HCT116 (cell line): ENCODE data around the gene KRTAP12-1. TPM values are rescaled to one million over a fixed set of nuclear protein-coding genes. Genes with fewer than 3 reads are reported as not detected.

ENCODE experiments used
- ATAC-seq: fragments of 200-7000 bp; cut with Tn5 transposase; 2 replicates; pipeline ENCODE4 v1.9.1; 2020; ENCODE audit warnings: mild to moderate bottlenecking, moderate library complexity
- BruUV-seq: library from RNA; stranded (reverse); fragments of 400-500 nt; replicated peaks from 2 replicates; lab custom pipeline; 2021; lab: Mats Ljungman, UMichigan
- CTCF ChIA-PET: fragments of 300-600 bp; sonication (Branson Sonifier 250); formaldehyde crosslinking; loops from one replicate; lab custom pipeline; 2021; ENCODE audit warnings: antibody characterized with exemption; lab: Charles Lee
- POLR2A ChIA-PET: fragments of 300-600, 350-600 bp; sonication (Branson Sonifier 250); formaldehyde crosslinking; loops from one replicate; lab custom pipeline; 2021; ENCODE audit warnings: antibody characterized with exemption; lab: Charles Lee
- RAD21 ChIA-PET, 2 experiments: fragments of 300-600 bp; sonication (Branson Sonifier 250); formaldehyde crosslinking; loops; one replicate each; lab custom pipeline; 2023; ENCODE audit warnings: low total read pairs in 2 of 2; ENCODE audit not compliant: uncharacterized antibody in 2 of 2, unreplicated experiment in 2 of 2, low non-redundant PET in 1 of 2; lab: Charles Lee
- DNase-seq: peaks from one replicate; pipeline ENCODE4 v3.0.0-alpha.2; 2010; ENCODE audit warnings: low read depth, low spot score
- H2AFZ ChIP-seq: fragments of 200-600 bp; shearing (Covaris generic), sonication (generic); 2 replicates; pipeline ENCODE4 v1.6.1; 2017; ENCODE audit warnings: low read depth, mixed run types, mixed read lengths, antibody characterized with exemption, low read length; ENCODE audit not compliant: poor library complexity, severe bottlenecking
- H3K27ac ChIP-seq: 2 replicates; pipeline ENCODE4 v1.5.1; 2012; ENCODE audit warnings: low read depth, low read length
- H3K27me3 ChIP-seq: fragments of 200-600 bp; sonication (generic); 2 replicates; pipeline ENCODE4 v1.6.1; 2016; ENCODE audit warnings: mixed run types, low read length, mixed read lengths; ENCODE audit not compliant: insufficient read depth
- H3K36me3 ChIP-seq, 2 experiments: fragments of 200-500 bp in 1 of 2; fragments of 200-600 bp in 1 of 2; sonication (Bioruptor generic) in 1 of 2; sonication (generic) in 1 of 2; 2 replicates each; pipeline versions ENCODE4 v1.5.1 to v1.6.1; 2014 to 2016; ENCODE audit warnings: low read length in 2 of 2, inconsistent platforms in 1 of 2, mixed read lengths in 1 of 2, mixed run types in 1 of 2; ENCODE audit not compliant: insufficient read depth in 2 of 2, control insufficient read depth in 1 of 2
- H3K4me1 ChIP-seq, 2 experiments: fragments of 200-600 bp in 1 of 2; sonication (generic) in 1 of 2; 2 replicates each; pipeline versions ENCODE4 v1.5.1 to v1.6.1; 2012 to 2017; ENCODE audit warnings: low read length in 2 of 2, inconsistent platforms in 1 of 2, mild to moderate bottlenecking in 1 of 2, mixed read lengths in 1 of 2, mixed run types in 1 of 2, moderate library complexity in 1 of 2; ENCODE audit not compliant: insufficient read depth in 2 of 2, control insufficient read depth in 1 of 2
- H3K4me2 ChIP-seq: fragments of 200-600 bp; sonication (generic); 2 replicates; pipeline ENCODE4 v1.6.1; 2017; ENCODE audit warnings: mixed run types, low read length, mixed read lengths
- H3K4me3 ChIP-seq, 2 experiments: fragments of 200-600 bp in 1 of 2; sonication (generic) in 1 of 2; replicated peaks in 1 of 2; 2 replicates each; pipeline ENCODE4 v1.5.1; 2011 to 2016; ENCODE audit warnings: low read length in 2 of 2, control low read depth in 1 of 2, low read depth in 1 of 2, mild to moderate bottlenecking in 1 of 2, mixed read lengths in 1 of 2, mixed run types in 1 of 2
- H3K79me2 ChIP-seq: fragments of 200-600 bp; sonication (generic); 2 replicates; pipeline ENCODE4 v1.6.1; 2017; ENCODE audit warnings: mild to moderate bottlenecking, mixed run types, low read length, moderate library complexity, mixed read lengths; ENCODE audit not compliant: insufficient read depth
- H3K9ac ChIP-seq: fragments of 200-600 bp; sonication (generic); 2 replicates; pipeline ENCODE4 v1.6.1; 2016; ENCODE audit warnings: low read length, mixed read lengths
- H3K9me2 ChIP-seq: fragments of 200-600 bp; sonication (generic), shearing (Covaris generic); 2 replicates; pipeline ENCODE4 v1.6.1; 2017; ENCODE audit warnings: mixed run types, mild to moderate bottlenecking, moderate library complexity; ENCODE audit not compliant: insufficient read depth
- H3K9me3 ChIP-seq, 2 experiments: fragments of 200-500 bp in 1 of 2; fragments of 200-600 bp in 1 of 2; sonication (Bioruptor generic) in 1 of 2; sonication (generic) in 1 of 2; 2 replicates each; pipeline ENCODE4 v1.6.1; 2014 to 2017; ENCODE audit warnings: low read length in 2 of 2, mixed read lengths in 2 of 2, inconsistent platforms in 1 of 2, low read depth in 1 of 2, mild to moderate bottlenecking in 1 of 2, mixed run types in 1 of 2, moderate library complexity in 1 of 2; ENCODE audit not compliant: control insufficient read depth in 1 of 2, insufficient read depth in 1 of 2
- H4K20me1 ChIP-seq: fragments of 200-600 bp; sonication (generic), shearing (Covaris generic); 2 replicates; pipeline ENCODE4 v1.6.1; 2017; ENCODE audit warnings: mixed run types, mild to moderate bottlenecking, moderate library complexity; ENCODE audit not compliant: insufficient read depth
- ELF1 ChIP-seq: IDR thresholded peaks from 2 replicates; pipeline ENCODE4 v1.6.1; 2012; ENCODE audit warnings: low read depth, borderline replicate concordance
- EZH2phosphoT487 ChIP-seq: fragments of 200-600 bp; IDR thresholded peaks from 2 replicates; pipeline ENCODE4 v1.6.1; 2018; ENCODE audit warnings: antibody characterized with exemption, borderline replicate concordance
- POLR2AphosphoS5 ChIP-seq: IDR thresholded peaks from 2 replicates; pipeline ENCODE4 v1.6.1; 2011; ENCODE audit warnings: mild to moderate bottlenecking, low read depth, low read length, moderate library complexity
- TCF7L2 ChIP-seq: IDR thresholded peaks from 2 replicates; pipeline ENCODE4 v1.7.0; 2011; ENCODE audit warnings: borderline replicate concordance, inconsistent platforms; ENCODE audit not compliant: insufficient read depth, insufficient read length; ENCODE audit errors: extremely low read depth
- YY1 ChIP-seq: IDR thresholded peaks from 2 replicates; pipeline ENCODE4 v1.6.1; 2011; ENCODE audit warnings: low read length, low read depth, moderate library complexity, mild to moderate bottlenecking; ENCODE audit not compliant: insufficient replicate concordance; ENCODE audit errors: extremely low read depth
- ZFX ChIP-seq: fragments of 450-650 bp; IDR thresholded peaks from 2 replicates; pipeline ENCODE4 v1.6.1; 2017
- intact Hi-C: fragments of 100-400 bp; cut with micrococcal nuclease; formaldehyde crosslinking; loops from 2 replicates; pipeline ENCODE4 v1.10.0; 2022
- total RNA-seq: library from RNA; stranded (reverse); gene quantifications from one replicate; pipeline ENCODE4 v1.2.1, GENCODE V29; 2021; ENCODE audit not compliant: unreplicated experiment
- TF ChIP-seq, protein P1 (sequence below): IDR thresholded peaks from 2 replicates; pipeline ENCODE4 v1.6.1; 2012
- TF ChIP-seq, protein P2 (sequence below): IDR thresholded peaks from 2 replicates; pipeline ENCODE4 v1.6.1; 2011; ENCODE audit warnings: mild to moderate bottlenecking, low read length, moderate library complexity; ENCODE audit not compliant: insufficient replicate concordance; ENCODE audit errors: extremely low read depth
- TF ChIP-seq, protein P3 (sequence below), 3 experiments: fragments of 200-600 bp in 1 of 3; sonication (generic) in 1 of 3; IDR thresholded peaks in 2 of 3; conservative IDR thresholded peaks in 1 of 3; 2 replicates each; pipeline ENCODE4 v1.5.1; 2012 to 2017; ENCODE audit warnings: low read depth in 2 of 3, low read length in 2 of 3, antibody characterized with exemption in 1 of 3, borderline replicate concordance in 1 of 3, control low read depth in 1 of 3, mild to moderate bottlenecking in 1 of 3, mixed read lengths in 1 of 3, mixed run types in 1 of 3, moderate library complexity in 1 of 3; ENCODE audit not compliant: insufficient read depth in 1 of 3

Gene KRTAP12-1
- total RNA-seq, 1 experiment from 2014 or later: not detected

DNA sequence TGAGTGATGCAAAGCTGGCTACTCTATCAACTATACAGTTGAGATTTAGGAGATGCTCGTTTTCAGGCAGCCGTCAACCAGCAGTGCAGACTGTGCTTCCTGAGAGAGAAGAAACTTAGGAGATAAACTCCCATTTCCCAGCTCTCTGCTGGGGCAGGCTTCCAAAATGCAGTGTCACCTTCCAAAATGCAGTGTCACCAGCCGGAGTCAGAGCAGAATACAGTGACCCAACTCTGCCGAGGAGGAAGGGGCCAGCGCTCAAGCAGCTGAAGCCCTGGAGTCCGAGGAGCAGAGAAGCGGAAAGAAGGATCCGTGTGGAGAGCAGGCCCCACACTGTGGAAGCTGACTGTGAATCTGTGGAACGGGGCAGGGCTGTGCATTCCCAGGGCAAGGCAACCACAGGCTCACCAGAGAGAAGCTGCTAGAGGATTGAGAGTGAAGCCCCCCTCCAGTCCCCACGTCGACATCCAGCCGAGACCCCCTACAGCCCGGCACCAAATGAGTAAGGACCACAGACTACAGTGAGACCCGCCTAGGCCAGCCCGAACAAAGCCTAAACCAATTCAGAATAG is 703 bp upstream of the KRTAP12-1 start (continued):
- TF ChIP-seq TCF7L2 (no peak), ZFX (no peak), POLR2AphosphoS5 (no peak)
- TF ChIP-seq, protein P1, sequence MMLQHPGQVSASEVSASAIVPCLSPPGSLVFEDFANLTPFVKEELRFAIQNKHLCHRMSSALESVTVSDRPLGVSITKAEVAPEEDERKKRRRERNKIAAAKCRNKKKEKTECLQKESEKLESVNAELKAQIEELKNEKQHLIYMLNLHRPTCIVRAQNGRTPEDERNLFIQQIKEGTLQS: no peak
- TF ChIP-seq, protein P2, sequence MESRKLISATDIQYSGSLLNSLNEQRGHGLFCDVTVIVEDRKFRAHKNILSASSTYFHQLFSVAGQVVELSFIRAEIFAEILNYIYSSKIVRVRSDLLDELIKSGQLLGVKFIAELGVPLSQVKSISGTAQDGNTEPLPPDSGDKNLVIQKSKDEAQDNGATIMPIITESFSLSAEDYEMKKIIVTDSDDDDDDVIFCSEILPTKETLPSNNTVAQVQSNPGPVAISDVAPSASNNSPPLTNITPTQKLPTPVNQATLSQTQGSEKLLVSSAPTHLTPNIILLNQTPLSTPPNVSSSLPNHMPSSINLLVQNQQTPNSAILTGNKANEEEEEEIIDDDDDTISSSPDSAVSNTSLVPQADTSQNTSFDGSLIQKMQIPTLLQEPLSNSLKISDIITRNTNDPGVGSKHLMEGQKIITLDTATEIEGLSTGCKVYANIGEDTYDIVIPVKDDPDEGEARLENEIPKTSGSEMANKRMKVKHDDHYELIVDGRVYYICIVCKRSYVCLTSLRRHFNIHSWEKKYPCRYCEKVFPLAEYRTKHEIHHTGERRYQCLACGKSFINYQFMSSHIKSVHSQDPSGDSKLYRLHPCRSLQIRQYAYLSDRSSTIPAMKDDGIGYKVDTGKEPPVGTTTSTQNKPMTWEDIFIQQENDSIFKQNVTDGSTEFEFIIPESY: no peak

DNA sequence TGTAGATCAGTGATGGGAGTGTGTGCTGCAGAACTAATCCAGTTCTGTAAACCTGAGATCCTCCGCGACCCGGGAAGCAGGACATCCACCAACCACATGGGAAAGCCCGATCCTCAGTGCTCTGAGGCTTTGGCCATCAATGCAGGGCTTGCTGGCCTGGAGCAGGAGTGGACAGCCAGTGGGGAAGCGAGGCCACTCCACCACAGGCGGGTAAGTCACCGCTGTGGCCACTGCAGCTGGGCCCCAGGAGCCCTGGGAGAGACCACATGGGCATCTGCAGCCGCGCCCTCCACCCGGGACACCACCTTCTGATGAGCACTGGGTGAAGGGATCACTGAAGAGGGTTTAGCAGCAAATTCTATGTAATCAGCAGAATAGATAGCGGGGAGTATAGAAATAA is 811 bp downstream of the KRTAP12-1 start:
- Histone ChIP-seq H3K4me1 (no peaks in the 10 kb centered on the region), H3K9me2 (no peaks in the 10 kb centered on the region), H3K9me3 (no peaks in the 10 kb centered on the region), H3K27ac (no peak overlapping the region), H3K36me3 (no peaks in the 10 kb centered on the region), H3K9ac (no peak overlapping the region), H3K79me2 (no peaks in the 10 kb centered on the region), H3K4me2 (no peak overlapping the region), H4K20me1 (no peaks in the 10 kb centered on the region), H2AFZ (no peak overlapping the region), H3K27me3 (peaks cover 6% of the 10 kb centered on the region; the same call in 1 of the 2 replicates), H3K4me3 (no peak overlapping the region)
- POLR2A ChIA-PET: no interaction called here
- TF ChIP-seq EZH2phosphoT487: no peak
- no peak for TF ChIP-seq YY1
- TF ChIP-seq ELF1: no peak
- TF ChIP-seq, protein P3, sequence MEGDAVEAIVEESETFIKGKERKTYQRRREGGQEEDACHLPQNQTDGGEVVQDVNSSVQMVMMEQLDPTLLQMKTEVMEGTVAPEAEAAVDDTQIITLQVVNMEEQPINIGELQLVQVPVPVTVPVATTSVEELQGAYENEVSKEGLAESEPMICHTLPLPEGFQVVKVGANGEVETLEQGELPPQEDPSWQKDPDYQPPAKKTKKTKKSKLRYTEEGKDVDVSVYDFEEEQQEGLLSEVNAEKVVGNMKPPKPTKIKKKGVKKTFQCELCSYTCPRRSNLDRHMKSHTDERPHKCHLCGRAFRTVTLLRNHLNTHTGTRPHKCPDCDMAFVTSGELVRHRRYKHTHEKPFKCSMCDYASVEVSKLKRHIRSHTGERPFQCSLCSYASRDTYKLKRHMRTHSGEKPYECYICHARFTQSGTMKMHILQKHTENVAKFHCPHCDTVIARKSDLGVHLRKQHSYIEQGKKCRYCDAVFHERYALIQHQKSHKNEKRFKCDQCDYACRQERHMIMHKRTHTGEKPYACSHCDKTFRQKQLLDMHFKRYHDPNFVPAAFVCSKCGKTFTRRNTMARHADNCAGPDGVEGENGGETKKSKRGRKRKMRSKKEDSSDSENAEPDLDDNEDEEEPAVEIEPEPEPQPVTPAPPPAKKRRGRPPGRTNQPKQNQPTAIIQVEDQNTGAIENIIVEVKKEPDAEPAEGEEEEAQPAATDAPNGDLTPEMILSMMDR (IDR thresholded peaks at IDR 0.05 in 2 of 3, conservative IDR thresholded peaks at IDR 0.05 in 1 of 3; ENCODE audit: borderline replicate concordance in 1 of 3, insufficient read depth in 1 of 3, low read depth in 2 of 3, low read length in 2 of 3): no peak
- BruUV-seq: no TSS peak
- DNase-seq: no peak
- intact Hi-C loops: no loop called here
- CTCF ChIA-PET: no interaction called here
- no peak for ATAC-seq
- RAD21 ChIA-PET: no interaction called here
